HepG2 (cell line): Measurements from ENCODE around the gene EYA3. TPM values are rescaled to one million over a fixed set of nuclear protein-coding genes. Genes with fewer than 3 reads are reported as not detected.
A peak's percentile ranks its signal among the peaks of the same experiment; 100 is the strongest.

ENCODE experiments used
- ATM ChIP-seq: fragments of 450-650 bp; IDR thresholded peaks from 2 replicates; pipeline ENCODE4 v1.7.1; 2017; ENCODE audit warnings: mild to moderate bottlenecking, borderline replicate concordance
- CHD2 ChIP-seq: IDR thresholded peaks from 2 replicates; pipeline ENCODE4 v1.6.1; 2011; ENCODE audit warnings: low read depth, low read length, improper control_type of control experiment
- DNMT1 ChIP-seq: sonication (generic); formaldehyde crosslinking; IDR thresholded peaks from 2 replicates; pipeline ENCODE4 v1.5.1; 2020; ENCODE audit warnings: mild to moderate bottlenecking, missing genetic modification reagents
- GABPA ChIP-seq, 2 experiments: IDR thresholded peaks; 2 replicates each; pipeline ENCODE4 v1.6.1; 2011 to 2016; ENCODE audit warnings: low read depth in 2 of 2, low read length in 1 of 2, missing biosample characterization in 1 of 2, missing genetic modification characterization in 1 of 2
- GPN1 ChIP-seq: sonication (generic); formaldehyde crosslinking; IDR thresholded peaks from 2 replicates; pipeline ENCODE4 v1.5.1; 2020; ENCODE audit warnings: missing genetic modification reagents, borderline replicate concordance
- HNRNPK ChIP-seq: fragments of 200-400 bp; formaldehyde crosslinking; IDR thresholded peaks from 2 replicates; pipeline ENCODE4 v1.6.1; 2018; ENCODE audit warnings: low read length, low read depth, moderate library complexity, mild to moderate bottlenecking; ENCODE audit not compliant: poor library complexity, severe bottlenecking
- HNRNPLL ChIP-seq: fragments of 200-400 bp; formaldehyde crosslinking; IDR thresholded peaks from 2 replicates; pipeline ENCODE4 v1.6.1; 2017; ENCODE audit warnings: mild to moderate bottlenecking, low read depth, low read length; ENCODE audit not compliant: poor library complexity, severe bottlenecking
- HOXA3 ChIP-seq: sonication (generic); formaldehyde crosslinking; IDR thresholded peaks from 2 replicates; pipeline ENCODE4 v1.5.0; 2020; ENCODE audit warnings: missing genetic modification reagents
- RCOR2 ChIP-seq: IDR thresholded peaks from 2 replicates; pipeline ENCODE4 v1.6.1; 2016; ENCODE audit warnings: missing biosample characterization, missing genetic modification reagents
- RFX3 ChIP-seq: IDR thresholded peaks from 2 replicates; pipeline ENCODE4 v1.6.1; 2016; ENCODE audit warnings: missing biosample characterization, missing genetic modification reagents
- SMAD9 ChIP-seq: sonication (generic); formaldehyde crosslinking; IDR thresholded peaks from 2 replicates; pipeline ENCODE4 v1.5.1; 2020; ENCODE audit warnings: mild to moderate bottlenecking, missing genetic modification reagents
- SPEN ChIP-seq: sonication (generic); formaldehyde crosslinking; IDR thresholded peaks from 2 replicates; pipeline ENCODE4 v1.5.1; 2020; ENCODE audit warnings: low read depth, mild to moderate bottlenecking, missing genetic modification reagents
- SRSF9 ChIP-seq: fragments of 200-400 bp; formaldehyde crosslinking; IDR thresholded peaks from 2 replicates; pipeline ENCODE4 v1.6.1; 2018; ENCODE audit warnings: borderline replicate concordance, mild to moderate bottlenecking, low read depth, low read length; ENCODE audit not compliant: insufficient read depth, poor library complexity, severe bottlenecking
- TOE1 ChIP-seq: sonication (generic); formaldehyde crosslinking; IDR thresholded peaks from 2 replicates; pipeline ENCODE4 v1.4.0; 2020; ENCODE audit warnings: mild to moderate bottlenecking, missing genetic modification reagents
- XBP1 ChIP-seq: sonication (generic); formaldehyde crosslinking; IDR thresholded peaks from 2 replicates; pipeline ENCODE4 v1.5.0; 2020; ENCODE audit warnings: missing genetic modification reagents
- ZFAT ChIP-seq: sonication (generic); formaldehyde crosslinking; conservative IDR thresholded peaks from 2 replicates; pipeline ENCODE4 v1.8.1; 2023; ENCODE audit warnings: missing genetic modification reagents, inconsistent platforms
- ZNF75D ChIP-seq: sonication (generic); formaldehyde crosslinking; IDR thresholded peaks from 2 replicates; pipeline ENCODE4 v1.8.1; 2023; ENCODE audit warnings: missing genetic modification reagents, mild to moderate bottlenecking, borderline replicate concordance
- ZNF780A ChIP-seq: sonication (generic); formaldehyde crosslinking; IDR thresholded peaks from 2 replicates; pipeline ENCODE4 v1.8.0; 2022; ENCODE audit warnings: mild to moderate bottlenecking, missing genetic modification reagents, moderate library complexity
- ZNF782 ChIP-seq: sonication (generic); formaldehyde crosslinking; IDR thresholded peaks from 2 replicates; pipeline ENCODE4 v1.4.0; 2020; ENCODE audit warnings: missing genetic modification reagents, mild to moderate bottlenecking, borderline replicate concordance
- polyA plus RNA-seq, 8 experiments: library from polyadenylated mRNA; depleted of rRNA in 3 of 8; stranded (reverse) in 7 of 8; unstranded in 1 of 8; fragments of >200 nt; fragmentation: Illumina TruSeq in 4 of 8; extraction: Trizol in 4 of 8; gene quantifications; 2 replicates each; pipeline versions ENCODE4 v1.2.1 to v1.2.3, GENCODE V29; 2011 to 2016; ENCODE audit warnings: low read depth in 4 of 8, missing spikeins in 1 of 8, mixed read lengths in 1 of 8; ENCODE audit not compliant: insufficient read depth in 1 of 8
- total RNA-seq, 5 experiments: library from RNA; depleted of rRNA; stranded (reverse); fragments of >200 nt; fragmentation: Illumina TruSeq; extraction: Trizol; gene quantifications; 2 replicates each; pipeline ENCODE4 v1.2.3, GENCODE V29; 2016; ENCODE audit warnings: low read depth in 1 of 5
- TF ChIP-seq, protein P1 (sequence below): sonication (generic); formaldehyde crosslinking; IDR thresholded peaks from 2 replicates; pipeline ENCODE4 v1.8.0; 2022; ENCODE audit warnings: mild to moderate bottlenecking, missing genetic modification reagents; ENCODE audit not compliant: insufficient replicate concordance
- TF ChIP-seq, protein P2 (sequence below): sonication (generic); formaldehyde crosslinking; IDR thresholded peaks from 2 replicates; pipeline ENCODE4 v1.9.0; 2022; ENCODE audit warnings: missing genetic modification reagents, mild to moderate bottlenecking, borderline replicate concordance
- TF ChIP-seq, protein P3 (sequence below): IDR thresholded peaks from 2 replicates; pipeline ENCODE4 v1.6.1; 2012; ENCODE audit warnings: inconsistent platforms
- TF ChIP-seq, protein P4 (sequence below): sonication (generic); formaldehyde crosslinking; IDR thresholded peaks from 2 replicates; pipeline ENCODE4 v1.4.0; 2020; ENCODE audit warnings: missing genetic modification reagents, low read depth, mild to moderate bottlenecking, borderline replicate concordance
- TF ChIP-seq, protein P5 (sequence below): sonication (generic); formaldehyde crosslinking; conservative IDR thresholded peaks from 2 replicates; pipeline ENCODE4 v1.4.0; 2020; ENCODE audit warnings: missing genetic modification reagents

Gene EYA3
- total and polyA plus RNA-seq, 2 of the 13 experiments (the other 11 are each of a cell fraction or from before 2014, with no cell fraction given): 13.9 to 19.7 TPM

DNA sequence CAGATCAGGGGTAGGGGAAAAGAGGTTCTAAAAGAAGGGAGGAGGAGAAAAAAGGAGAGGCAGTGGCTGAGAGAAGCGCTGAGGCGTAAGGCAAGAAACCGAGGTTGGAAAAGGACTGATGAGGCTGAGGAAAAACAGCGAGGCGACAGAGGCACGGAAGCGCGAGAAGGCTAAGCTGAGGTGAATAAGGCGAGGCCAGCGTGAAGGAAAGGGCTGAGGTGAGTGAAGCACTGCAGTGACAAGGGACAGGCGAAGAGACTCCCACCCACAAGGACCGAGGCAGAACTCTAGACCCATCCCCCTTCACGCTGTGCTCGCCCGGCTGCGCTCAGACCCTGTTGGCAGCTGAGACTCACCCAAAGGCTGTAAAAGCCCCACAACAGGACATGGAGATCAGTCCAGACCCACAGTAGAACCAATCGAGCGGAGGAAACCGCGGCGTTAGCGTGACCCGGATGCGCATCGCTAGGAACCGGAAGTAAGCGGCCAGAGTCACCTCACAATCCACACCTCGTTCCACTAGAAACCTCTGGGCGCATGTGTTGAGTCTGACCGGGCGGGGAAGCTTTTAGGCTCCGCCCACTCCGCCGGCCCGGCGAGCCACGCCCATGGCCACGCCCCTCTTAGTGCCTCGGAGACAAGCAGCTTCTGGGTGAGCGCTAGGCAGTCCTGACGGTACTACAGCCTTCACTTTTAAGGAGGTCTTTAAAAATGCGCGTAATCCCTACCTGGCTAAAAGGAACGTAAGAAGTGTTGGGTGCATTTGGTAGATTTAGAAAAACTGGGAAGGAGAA, at the start of gene EYA3 (continued):
- TF ChIP-seq HOXA3 (CRISPR knock-in tag): peak; percentile 73; the same call in 1 of the 2 replicates
- no peak for TF ChIP-seq GPN1 (CRISPR knock-in tag)
- TF ChIP-seq, protein P1, sequence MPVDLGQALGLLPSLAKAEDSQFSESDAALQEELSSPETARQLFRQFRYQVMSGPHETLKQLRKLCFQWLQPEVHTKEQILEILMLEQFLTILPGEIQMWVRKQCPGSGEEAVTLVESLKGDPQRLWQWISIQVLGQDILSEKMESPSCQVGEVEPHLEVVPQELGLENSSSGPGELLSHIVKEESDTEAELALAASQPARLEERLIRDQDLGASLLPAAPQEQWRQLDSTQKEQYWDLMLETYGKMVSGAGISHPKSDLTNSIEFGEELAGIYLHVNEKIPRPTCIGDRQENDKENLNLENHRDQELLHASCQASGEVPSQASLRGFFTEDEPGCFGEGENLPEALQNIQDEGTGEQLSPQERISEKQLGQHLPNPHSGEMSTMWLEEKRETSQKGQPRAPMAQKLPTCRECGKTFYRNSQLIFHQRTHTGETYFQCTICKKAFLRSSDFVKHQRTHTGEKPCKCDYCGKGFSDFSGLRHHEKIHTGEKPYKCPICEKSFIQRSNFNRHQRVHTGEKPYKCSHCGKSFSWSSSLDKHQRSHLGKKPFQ (CRISPR knock-in tag): peak; percentile 38
- TF ChIP-seq HNRNPLL: peak; percentile 82
- no peak; the same call in 1 of the 2 replicates for TF ChIP-seq SPEN
- TF ChIP-seq SMAD9: no peak
- TF ChIP-seq RFX3 (CRISPR knock-in tag): no peak
- no peak; the same call in 1 of the 2 replicates for TF ChIP-seq TOE1 (CRISPR knock-in tag)
- TF ChIP-seq, protein P2, sequence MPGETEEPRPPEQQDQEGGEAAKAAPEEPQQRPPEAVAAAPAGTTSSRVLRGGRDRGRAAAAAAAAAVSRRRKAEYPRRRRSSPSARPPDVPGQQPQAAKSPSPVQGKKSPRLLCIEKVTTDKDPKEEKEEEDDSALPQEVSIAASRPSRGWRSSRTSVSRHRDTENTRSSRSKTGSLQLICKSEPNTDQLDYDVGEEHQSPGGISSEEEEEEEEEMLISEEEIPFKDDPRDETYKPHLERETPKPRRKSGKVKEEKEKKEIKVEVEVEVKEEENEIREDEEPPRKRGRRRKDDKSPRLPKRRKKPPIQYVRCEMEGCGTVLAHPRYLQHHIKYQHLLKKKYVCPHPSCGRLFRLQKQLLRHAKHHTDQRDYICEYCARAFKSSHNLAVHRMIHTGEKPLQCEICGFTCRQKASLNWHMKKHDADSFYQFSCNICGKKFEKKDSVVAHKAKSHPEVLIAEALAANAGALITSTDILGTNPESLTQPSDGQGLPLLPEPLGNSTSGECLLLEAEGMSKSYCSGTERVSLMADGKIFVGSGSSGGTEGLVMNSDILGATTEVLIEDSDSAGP (CRISPR knock-in tag): peak; percentile 72
- TF ChIP-seq, protein P3, sequence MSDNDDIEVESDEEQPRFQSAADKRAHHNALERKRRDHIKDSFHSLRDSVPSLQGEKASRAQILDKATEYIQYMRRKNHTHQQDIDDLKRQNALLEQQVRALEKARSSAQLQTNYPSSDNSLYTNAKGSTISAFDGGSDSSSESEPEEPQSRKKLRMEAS: peak; percentile 75
- 0 out of 2 replicates have a peak, but pooled peaks have one; percentile 12 for TF ChIP-seq RCOR2
- no peak for TF ChIP-seq HNRNPK
- TF ChIP-seq SRSF9: no peak
- TF ChIP-seq ZFAT (CRISPR knock-in tag): no peak
- TF ChIP-seq ZNF782: 0 out of 2 replicates have a peak, but pooled peaks have one; percentile 60
- TF ChIP-seq XBP1 (CRISPR knock-in tag): no peak
- no peak for TF ChIP-seq ZNF780A
- no peak for TF ChIP-seq ZNF75D (CRISPR knock-in tag)
- TF ChIP-seq ATM: no peak
- TF ChIP-seq DNMT1 (CRISPR knock-in tag): no peak
- no peak for TF ChIP-seq CHD2
- TF ChIP-seq, protein P4, sequence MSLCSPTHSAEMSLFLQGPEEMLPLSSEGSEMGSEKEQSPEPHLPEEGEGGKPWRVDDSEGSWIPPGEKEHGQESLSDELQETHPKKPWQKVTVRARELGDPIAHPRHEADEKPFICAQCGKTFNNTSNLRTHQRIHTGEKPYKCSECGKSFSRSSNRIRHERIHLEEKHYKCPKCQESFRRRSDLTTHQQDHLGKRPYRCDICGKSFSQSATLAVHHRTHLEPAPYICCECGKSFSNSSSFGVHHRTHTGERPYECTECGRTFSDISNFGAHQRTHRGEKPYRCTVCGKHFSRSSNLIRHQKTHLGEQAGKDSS (CRISPR knock-in tag): no peak
- TF ChIP-seq, protein P5, sequence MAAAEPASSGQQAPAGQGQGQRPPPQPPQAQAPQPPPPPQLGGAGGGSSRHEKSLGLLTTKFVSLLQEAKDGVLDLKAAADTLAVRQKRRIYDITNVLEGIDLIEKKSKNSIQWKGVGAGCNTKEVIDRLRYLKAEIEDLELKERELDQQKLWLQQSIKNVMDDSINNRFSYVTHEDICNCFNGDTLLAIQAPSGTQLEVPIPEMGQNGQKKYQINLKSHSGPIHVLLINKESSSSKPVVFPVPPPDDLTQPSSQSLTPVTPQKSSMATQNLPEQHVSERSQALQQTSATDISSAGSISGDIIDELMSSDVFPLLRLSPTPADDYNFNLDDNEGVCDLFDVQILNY (CRISPR knock-in tag): no peak
- peak; percentile 95 for TF ChIP-seq GABPA (IDR thresholded peaks at IDR 0.05; ENCODE audit: low read depth, low read length)
- TF ChIP-seq GABPA (CRISPR knock-in tag; IDR thresholded peaks at IDR 0.05; ENCODE audit: low read depth): peak; percentile 100
